HG03439 (cell line): ENCODE data around the gene TFPI.

Experiments
- ATAC-seq: cut with Tn5 transposase; IDR thresholded peaks from one replicate; pipeline ENCODE4 v1.9.1; 2021; ENCODE audit warnings: mild to moderate bottlenecking, moderate library complexity; ENCODE audit not compliant: unreplicated experiment

The TFPI gene

GRCh38 chr2:187470698-187471097, 83.5 kb downstream of the TFPI start:
- ATAC-seq = no peak

GRCh38 chr2:187469538-187469937, 84.7 kb downstream of the TFPI start:
- no peak for ATAC-seq

GRCh38 chr2:187468262-187468661, 86.0 kb downstream of the TFPI start:
- ATAC-seq = no peak

GRCh38 chr2:187466129-187466792, 88.0 kb downstream of the TFPI start:
- ATAC-seq = no peak

- no peak for ATAC-seq
These were observed 91.4 kb downstream of the TFPI start for GRCh38 chr2:187462839-187463238.

- ATAC-seq = no peak
These were observed 92.7 kb downstream of the TFPI start for GRCh38 chr2:187461294-187462261.

DNA sequence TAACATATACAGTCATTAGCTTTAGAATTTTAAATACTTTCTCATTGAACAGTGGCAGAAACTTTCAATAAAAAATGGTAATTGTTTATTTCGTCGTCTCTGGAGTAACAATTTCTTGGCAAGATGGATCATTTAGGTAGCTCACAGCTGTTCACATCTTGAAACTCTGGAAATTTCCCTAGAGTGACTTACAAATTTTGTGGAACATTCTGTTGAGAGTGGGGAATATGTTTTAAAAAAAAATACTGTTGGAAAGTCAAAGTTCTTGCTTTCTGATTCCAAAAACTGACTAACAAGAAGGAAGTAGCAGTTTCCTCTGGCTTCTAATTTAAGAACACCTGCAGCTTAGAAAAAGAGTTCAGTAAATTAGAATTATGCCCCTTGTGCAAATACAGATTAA, 95.0 kb downstream of the TFPI start:
- no peak for ATAC-seq

GRCh38 chr2:187453078-187453641, 101.1 kb downstream of the TFPI start:
- no peak for ATAC-seq

DNA sequence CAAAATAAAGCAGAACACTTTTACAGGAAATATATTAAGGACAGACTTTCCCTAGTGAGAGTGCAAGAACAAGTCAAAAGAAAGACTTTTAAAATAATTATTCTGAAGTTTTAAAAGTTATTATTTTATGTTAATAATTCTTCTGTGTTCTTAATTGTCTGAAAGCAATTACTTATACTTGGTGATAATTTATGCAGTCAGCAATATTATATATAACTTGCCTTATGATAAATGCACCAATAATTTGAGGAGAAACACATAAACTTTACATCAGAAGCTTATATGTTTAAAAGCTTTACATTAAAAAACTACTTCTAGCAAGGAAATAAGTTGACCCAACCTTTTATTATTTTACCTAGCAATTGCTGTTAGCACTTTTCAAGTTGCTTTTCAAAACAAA, 102.7 kb downstream of the TFPI start:
- ATAC-seq = no peak

GRCh38 chr2:187447336-187447735, 106.9 kb downstream of the TFPI start:
- ATAC-seq = no peak

- no peak for ATAC-seq
These were observed 107.5 kb downstream of the TFPI start for GRCh38 chr2:187446711-187447110.

GRCh38 chr2:187445051-187445450, 109.2 kb downstream of the TFPI start:
- no peak for ATAC-seq

DNA sequence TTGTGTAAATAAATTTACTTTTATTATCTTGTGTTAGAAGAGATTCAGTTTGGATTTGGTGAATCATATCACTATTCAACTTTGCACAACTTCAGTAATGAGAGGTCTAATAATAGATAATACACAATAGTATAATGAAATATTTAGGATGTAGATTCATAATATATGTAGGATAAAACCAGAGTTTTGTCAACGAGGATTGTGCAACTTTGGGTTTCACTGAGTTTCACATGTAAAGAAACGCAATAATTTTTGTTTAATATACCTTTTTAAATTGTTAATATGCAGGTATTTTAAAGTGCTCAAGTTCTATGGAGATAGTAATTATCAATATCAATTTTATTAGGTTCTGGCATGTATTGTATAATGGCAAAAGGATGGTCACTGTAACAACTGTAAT, 111.5 kb downstream of the TFPI start:
- ATAC-seq = no peak

DNA sequence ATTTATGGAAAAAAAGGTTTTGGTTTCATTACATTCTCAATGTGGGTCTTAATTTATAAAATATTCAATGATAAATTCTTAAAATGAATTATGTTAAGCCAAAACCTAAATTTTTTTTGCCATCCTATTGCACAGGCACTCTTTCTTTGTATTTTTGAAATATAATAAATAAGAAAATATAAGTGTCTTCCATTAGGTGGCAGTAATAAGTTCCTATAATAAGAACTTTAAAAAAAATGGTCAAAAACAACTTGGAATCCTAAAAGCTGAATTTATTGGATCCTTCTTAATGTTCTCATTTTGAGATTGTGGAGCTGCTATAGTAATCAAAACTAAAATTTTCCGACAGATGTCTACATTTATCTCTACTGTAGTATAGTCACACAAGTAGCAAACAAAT, 111.9 kb downstream of the TFPI start:
- no peak for ATAC-seq

DNA sequence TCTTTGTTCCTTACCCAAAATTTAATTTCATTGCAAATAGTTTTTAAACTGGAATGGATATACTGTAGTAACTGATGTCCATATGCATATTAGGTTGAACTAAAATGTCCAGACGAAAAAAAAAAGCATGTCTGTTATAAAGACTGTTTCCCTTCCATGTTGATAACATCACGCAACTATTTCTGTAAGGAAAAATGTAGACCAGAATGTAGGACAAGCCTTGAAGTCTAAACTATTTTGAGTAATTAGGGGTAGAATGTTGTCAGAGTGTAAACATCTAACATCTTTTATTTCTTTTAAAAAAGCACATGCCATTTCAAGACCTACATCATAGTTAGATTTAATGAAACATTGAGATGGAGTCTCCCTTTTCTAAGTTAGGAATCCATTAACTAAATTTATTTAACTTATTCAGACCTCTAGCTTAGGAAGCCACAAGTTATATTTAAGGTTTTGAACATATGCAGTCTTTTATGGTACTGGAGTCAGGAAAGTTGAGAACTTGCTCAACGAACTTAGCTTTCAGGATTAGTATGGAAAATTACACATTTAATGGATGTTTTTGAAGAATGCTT, 114.0 kb downstream of the TFPI start:
- ATAC-seq = no peak

GRCh38 chr2:187438455-187438854, 115.8 kb downstream of the TFPI start:
- no peak for ATAC-seq

- no peak for ATAC-seq
These were observed 118.5 kb downstream of the TFPI start for GRCh38 chr2:187435756-187436155.

- no peak for ATAC-seq
These were observed 119.2 kb downstream of the TFPI start for GRCh38 chr2:187435078-187435477.

GRCh38 chr2:187434342-187434785, 119.9 kb downstream of the TFPI start:
- ATAC-seq = no peak

DNA sequence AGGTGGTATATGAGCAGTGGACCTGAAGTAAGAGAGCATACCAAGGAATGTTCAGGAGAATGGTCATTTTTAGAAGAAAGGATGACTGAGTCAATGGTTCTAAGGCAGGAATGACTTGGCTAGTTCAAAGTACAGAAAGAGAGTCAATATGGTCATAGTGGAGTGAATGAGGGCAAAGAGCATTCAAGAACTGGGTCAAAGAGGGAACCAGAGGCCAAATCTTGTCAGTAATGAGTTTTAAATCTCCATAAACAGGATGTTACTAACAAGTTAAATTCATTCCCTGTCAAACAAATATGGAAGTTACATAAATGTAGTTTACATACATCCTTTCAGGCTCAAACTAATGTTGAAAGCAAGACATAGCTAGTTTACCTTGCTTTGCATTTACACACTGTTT, 122.3 kb downstream of the TFPI start:
- ATAC-seq = no peak

DNA sequence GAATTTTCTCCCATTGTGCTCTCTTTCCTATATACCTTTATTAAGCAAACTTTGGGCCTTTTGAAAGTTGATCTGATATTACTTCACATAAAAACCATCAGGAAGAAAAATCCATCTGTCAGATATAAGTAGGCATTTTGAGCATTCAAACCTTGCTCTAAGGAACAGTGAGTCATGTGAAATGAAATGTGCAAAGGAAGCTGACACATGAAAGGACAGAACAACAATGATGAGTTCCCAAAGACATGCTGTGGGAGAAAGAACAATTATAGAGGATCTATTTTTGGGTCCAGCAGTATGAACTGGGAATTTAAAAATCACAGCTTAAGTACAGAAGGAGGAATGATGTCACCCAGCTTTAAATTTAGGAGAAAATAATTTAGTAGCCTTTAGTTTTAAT, 124.2 kb downstream of the TFPI start:
- no peak for ATAC-seq
